Adrenal gland (tissue), 5 donors: Measurements from ENCODE around the gene SREK1.
A peak's percentile ranks its signal among the peaks of the same experiment; 100 is the strongest.

Source experiments
- CTCF ChIP-seq, 6 experiments: fragments of 450-650 bp in 4 of 6; fragments of 200-600 bp in 2 of 6; sonication (generic) in 1 of 6; IDR thresholded peaks; 1 replicate in 5 of 6; 2 replicates in 1 of 6; pipeline versions ENCODE4 v1.5.1 to v1.8.0; 2016 to 2021; ENCODE audit warnings: antibody characterized with exemption in 6 of 6, mild to moderate bottlenecking in 2 of 6, moderate library complexity in 1 of 6
- POLR2A ChIP-seq, 2 donors: fragments of 450-650 bp; IDR thresholded peaks; one replicate each; pipeline ENCODE4 v1.6.1; 2017; ENCODE audit warnings: antibody characterized with exemption in 2 of 2, mild to moderate bottlenecking in 2 of 2, moderate library complexity in 1 of 2
- donor health status: DM: no; HTN: no; CAD: no.

- peak in 2 of 6 experiments; percentile 20 to 24 for TF ChIP-seq CTCF (IDR thresholded peaks at IDR 0.05)
- no peak for TF ChIP-seq POLR2A (IDR thresholded peaks at IDR 0.05)
Measured at GRCh38 chr5:66223637-66224036, 79.5 kb downstream of the SREK1 start.
